Neuron (in vitro differentiated cells): ENCODE data around the gene HOPX.
"Not testable (repeated sequence)": the region's sequence is repeated elsewhere in the genome, so short reads cannot be mapped to it uniquely, and the experiment has no call there.

Source experiments
- H2AFZ ChIP-seq: one replicate; pipeline ENCODE4 v1.6.1; 2013; ENCODE audit warnings: low read depth, mild to moderate bottlenecking, inconsistent platforms, low read length, moderate library complexity
- H3K27me3 ChIP-seq: one replicate; pipeline ENCODE4 v1.6.1; 2013; ENCODE audit warnings: low read length; ENCODE audit not compliant: insufficient read depth
- H3K36me3 ChIP-seq: one replicate; pipeline ENCODE4 v1.6.1; 2013; ENCODE audit warnings: low read length; ENCODE audit not compliant: insufficient read depth
- H3K4me1 ChIP-seq: one replicate; pipeline ENCODE4 v1.6.1; 2013; ENCODE audit warnings: low read length; ENCODE audit not compliant: insufficient read depth
- H3K4me3 ChIP-seq: 2 replicates; pipeline ENCODE4 v1.5.1; 2013; ENCODE audit warnings: mild to moderate bottlenecking, low read length, moderate library complexity
- H3K9me3 ChIP-seq: one replicate; pipeline ENCODE4 v1.6.1; 2013; ENCODE audit warnings: low read length

HOPX gene

GRCh38 chr4:56626420-56626819, 54.7 kb downstream of the HOPX start:
- no peak overlapping the region for H2AFZ ChIP-seq
- H3K36me3 ChIP-seq: no peaks in the 10 kb centered on the region
- H3K9me3 ChIP-seq: no peaks in the 10 kb centered on the region
- no peak overlapping the region for H3K4me3 ChIP-seq
- no peaks in the 10 kb centered on the region for H3K4me1 ChIP-seq
- no peaks in the 10 kb centered on the region for H3K27me3 ChIP-seq

DNA sequence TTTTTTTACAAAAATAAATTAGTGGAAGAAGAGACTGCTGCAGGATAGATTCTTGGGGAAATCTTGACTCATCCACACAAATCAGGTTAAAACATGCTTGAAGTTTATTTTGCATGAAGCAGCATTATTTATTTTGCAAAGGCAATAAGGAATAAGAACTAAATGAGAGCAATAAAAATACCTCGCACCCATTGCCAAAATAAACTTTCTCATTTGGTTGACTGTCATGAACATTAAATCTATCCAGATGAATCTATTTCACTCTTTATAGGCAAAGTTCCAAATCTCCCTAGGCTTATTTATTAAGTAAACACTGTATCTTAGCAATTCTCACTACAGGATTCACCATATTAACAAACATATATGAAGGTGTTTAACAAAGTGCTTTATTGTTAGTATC, 58.9 kb downstream of the HOPX start:
- no peaks in the 10 kb centered on the region for H3K27me3 ChIP-seq

GRCh38 chr4:56619816-56620215, 61.3 kb downstream of the HOPX start:
- H3K36me3 ChIP-seq: no peaks in the 10 kb centered on the region
- H3K9me3 ChIP-seq: no peaks in the 10 kb centered on the region
- no peaks in the 10 kb centered on the region for H3K27me3 ChIP-seq
- no peak overlapping the region for H3K4me3 ChIP-seq
- H2AFZ ChIP-seq: no peak overlapping the region
- H3K4me1 ChIP-seq: no peaks in the 10 kb centered on the region

More for the DNA sequence above, 58.9 kb downstream of the HOPX start:
- no peaks in the 10 kb centered on the region for H3K4me1 ChIP-seq
- H3K4me3 ChIP-seq: no peak overlapping the region
- H2AFZ ChIP-seq: no peak overlapping the region
- no peaks in the 10 kb centered on the region for H3K36me3 ChIP-seq
- no peaks in the 10 kb centered on the region for H3K9me3 ChIP-seq

- Histone ChIP-seq H3K4me1 (no peaks in the 10 kb centered on the region), H3K27me3 (no peaks in the 10 kb centered on the region), H2AFZ (no peak overlapping the region), H3K9me3 (no peaks in the 10 kb centered on the region), H3K36me3 (no peaks in the 10 kb centered on the region), H3K4me3 (no peak overlapping the region)
These were observed 61.9 kb downstream of the HOPX start for GRCh38 chr4:56619160-56619559.

DNA sequence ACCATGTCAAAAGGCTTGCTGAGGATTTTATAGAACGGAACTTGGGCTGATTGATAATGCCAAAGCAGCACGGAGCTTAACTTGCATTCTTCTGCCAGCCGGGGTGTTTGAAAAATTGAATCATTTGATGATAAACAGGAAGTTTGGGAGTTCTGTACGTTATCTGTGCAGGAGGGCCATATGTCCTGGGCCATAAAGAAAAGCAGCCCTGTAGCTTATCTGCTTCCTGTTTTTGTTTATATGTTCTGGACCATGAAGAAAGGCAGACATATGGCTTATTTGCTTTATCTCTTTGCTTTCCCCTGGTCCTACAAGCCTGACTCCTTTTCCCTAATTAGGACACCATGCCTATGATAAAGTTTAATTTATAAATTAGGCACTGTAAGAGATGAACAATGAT, 62.4 kb downstream of the HOPX start:
- Histone ChIP-seq H3K36me3 (no peaks in the 10 kb centered on the region), H3K27me3 (no peaks in the 10 kb centered on the region), H3K4me3 (no peak overlapping the region), H3K9me3 (no peaks in the 10 kb centered on the region), H3K4me1 (no peaks in the 10 kb centered on the region), H2AFZ (no peak overlapping the region)

DNA sequence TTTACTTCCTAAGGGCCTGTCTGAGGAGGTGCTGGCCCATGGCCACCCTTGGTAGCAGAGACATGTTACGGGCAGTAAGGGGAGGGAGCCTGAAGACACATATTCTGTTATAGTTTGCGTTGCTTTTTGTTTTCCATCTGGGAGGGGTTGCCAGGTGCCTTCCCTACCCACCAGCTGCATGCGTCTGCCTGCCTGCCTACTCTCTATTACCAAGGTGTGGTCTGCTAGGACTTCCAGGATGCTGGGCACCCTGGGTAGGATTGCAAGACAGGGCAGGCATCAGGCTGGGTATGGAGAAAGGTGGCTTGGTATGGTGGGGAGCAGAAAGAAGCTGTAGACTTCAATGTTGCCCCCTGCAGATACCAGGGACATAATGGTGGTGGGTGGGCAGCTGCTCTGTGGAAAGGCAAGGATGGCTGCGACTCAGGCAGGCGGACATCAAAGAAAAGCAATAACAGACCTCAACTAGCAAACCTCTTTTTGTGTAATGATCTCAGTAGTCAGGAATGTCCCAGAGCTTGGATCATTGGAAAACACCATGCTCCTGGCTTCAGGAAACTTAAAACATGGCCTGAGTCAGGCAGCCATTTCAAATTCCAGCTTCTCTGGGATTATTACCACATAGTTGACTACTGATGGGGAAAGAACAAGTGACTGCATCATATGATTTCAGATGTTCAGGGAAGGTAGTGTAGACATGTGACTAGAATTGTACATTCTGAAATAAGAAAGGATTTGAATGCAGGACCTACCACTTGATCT, 67.8 kb downstream of the HOPX start:
- Histone ChIP-seq H3K9me3 (no peaks in the 10 kb centered on the region), H3K36me3 (no peaks in the 10 kb centered on the region), H3K4me3 (no peak overlapping the region), H2AFZ (no peak overlapping the region), H3K4me1 (no peaks in the 10 kb centered on the region), H3K27me3 (no peaks in the 10 kb centered on the region)

GRCh38 chr4:56612282-56612681, 68.8 kb downstream of the HOPX start:
- Histone ChIP-seq H3K4me1 (no peaks in the 10 kb centered on the region), H2AFZ (no peak overlapping the region), H3K4me3 (no peak overlapping the region), H3K27me3 (no peaks in the 10 kb centered on the region), H3K36me3 (no peaks in the 10 kb centered on the region), H3K9me3 (no peaks in the 10 kb centered on the region)

GRCh38 chr4:56611501-56611900, 69.6 kb downstream of the HOPX start:
- Histone ChIP-seq H3K36me3 (no peaks in the 10 kb centered on the region), H3K4me3 (no peak overlapping the region), H3K4me1 (no peaks in the 10 kb centered on the region), H2AFZ (no peak overlapping the region), H3K9me3 (no peaks in the 10 kb centered on the region), H3K27me3 (peaks cover 1% of the 10 kb centered on the region)

GRCh38 chr4:56610170-56610569, 70.9 kb downstream of the HOPX start:
- H3K9me3 ChIP-seq, H3K4me1 ChIP-seq, H2AFZ ChIP-seq, H3K4me3 ChIP-seq, H3K36me3 ChIP-seq: not testable (repeated sequence)
- H3K27me3 ChIP-seq: peaks cover 12% of the 10 kb centered on the region

DNA sequence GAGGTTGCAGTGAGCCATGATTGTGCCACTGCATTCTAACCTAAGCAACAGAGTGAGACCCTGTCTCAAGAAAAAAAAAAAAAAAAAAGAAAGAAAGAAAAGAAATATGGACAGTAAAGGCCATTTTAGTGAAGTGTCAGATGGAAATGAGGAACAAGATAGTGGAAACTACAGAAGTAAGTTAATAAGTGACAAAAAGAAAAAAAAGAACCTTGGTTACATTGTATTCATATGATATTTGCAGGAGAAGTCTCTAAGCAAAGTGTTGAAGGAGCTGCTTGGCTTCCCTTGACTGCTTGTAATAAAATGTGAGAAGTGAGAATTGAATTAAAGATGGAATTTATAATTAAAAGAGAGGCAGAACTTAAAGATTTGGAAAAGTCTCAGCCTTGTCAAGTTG, 73.2 kb downstream of the HOPX start:
- H3K27me3 ChIP-seq: peaks cover 14% of the 10 kb centered on the region
- H3K4me3 ChIP-seq: no peak overlapping the region
- H3K36me3 ChIP-seq: no peaks in the 10 kb centered on the region
- no peaks in the 10 kb centered on the region for H3K9me3 ChIP-seq
- no peaks in the 10 kb centered on the region for H3K4me1 ChIP-seq
- no peak overlapping the region for H2AFZ ChIP-seq

- Histone ChIP-seq H3K27me3 (peaks cover 14% of the 10 kb centered on the region), H3K4me1 (no peaks in the 10 kb centered on the region), H2AFZ (no peak overlapping the region), H3K4me3 (no peak overlapping the region), H3K36me3 (no peaks in the 10 kb centered on the region), H3K9me3 (no peaks in the 10 kb centered on the region)
These were observed 74.7 kb downstream of the HOPX start for GRCh38 chr4:56606385-56606784.

DNA sequence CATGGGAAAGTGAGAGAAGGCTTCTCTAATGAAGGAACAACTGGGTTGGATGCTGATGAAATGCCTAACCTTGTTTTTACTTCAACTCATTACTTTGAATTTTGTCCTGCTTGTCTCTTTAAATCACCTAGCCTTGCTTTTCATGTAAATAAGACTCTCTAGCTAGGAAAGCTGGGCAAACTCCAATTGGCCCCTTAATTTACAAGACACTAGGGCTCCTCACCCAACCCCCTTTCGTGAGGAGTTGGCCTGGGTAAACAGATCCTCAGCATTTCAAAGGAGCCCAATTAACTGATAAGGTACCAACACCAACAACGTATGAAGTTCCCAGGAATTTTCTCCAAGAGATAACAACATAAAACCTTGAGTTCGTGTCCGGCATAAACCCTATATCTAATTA, 75.6 kb downstream of the HOPX start:
- peaks cover 14% of the 10 kb centered on the region for H3K27me3 ChIP-seq
- not testable (repeated sequence) for H2AFZ ChIP-seq, H3K4me1 ChIP-seq, H3K9me3 ChIP-seq, H3K36me3 ChIP-seq, H3K4me3 ChIP-seq

- Histone ChIP-seq H2AFZ (no peak overlapping the region), H3K36me3 (no peaks in the 10 kb centered on the region), H3K4me3 (no peak overlapping the region), H3K27me3 (peaks cover 14% of the 10 kb centered on the region), H3K9me3 (no peaks in the 10 kb centered on the region), H3K4me1 (no peaks in the 10 kb centered on the region)
These were observed 77.8 kb downstream of the HOPX start for GRCh38 chr4:56603297-56603696.
